ENCODE data around the gene PROZ.

Gene PROZ

DNA sequence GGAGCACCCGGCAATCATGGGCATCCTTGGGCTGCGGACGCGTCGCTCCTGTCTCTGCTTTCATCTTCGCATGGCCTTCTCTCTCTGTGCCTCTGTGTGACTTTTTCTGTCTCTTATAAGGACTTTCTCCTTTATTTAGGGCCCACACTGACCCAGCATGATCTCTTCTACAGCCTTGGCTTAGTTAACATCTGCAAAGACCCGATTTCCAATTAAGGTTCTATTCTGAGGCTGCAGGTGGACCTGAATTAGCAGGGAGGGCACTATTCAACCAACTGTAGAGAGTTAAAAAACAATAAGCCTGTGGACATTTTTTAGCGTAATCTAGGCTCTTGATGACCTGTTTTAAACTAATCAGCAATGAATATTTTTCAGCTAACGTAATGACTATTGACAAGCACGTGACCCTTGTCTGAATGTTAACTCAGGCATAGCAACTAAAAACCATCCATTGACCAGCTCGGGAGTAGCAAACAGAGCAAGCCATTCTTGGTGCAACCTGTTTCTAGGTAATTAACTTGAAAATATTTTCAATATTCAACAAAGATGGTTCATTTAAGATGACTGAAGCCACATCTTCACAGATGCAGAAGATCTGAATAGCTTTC, 20.7 kb upstream of the PROZ start:
- Histone ChIP-seq H3K9me3 (ENCODE audit: control insufficient read depth, low read length) (no peaks in the 10 kb centered on the region), H3K27me3 (replicated peaks; ENCODE audit: control insufficient read depth, insufficient read depth, low read length) (no peaks in the 10 kb centered on the region), H3K9ac (ENCODE audit: low read length) (no peak overlapping the region), H3K4me1 (ENCODE audit: control insufficient read depth, insufficient read depth, low read length) (no peaks in the 10 kb centered on the region), H3K36me3 (ENCODE audit: control insufficient read depth, insufficient read depth, low read length, severe bottlenecking) (no peaks in the 10 kb centered on the region), H3K4me3 (ENCODE audit: low read length) (no peak overlapping the region)
- no peak for DNase-seq (ENCODE audit: low read depth)

DNA sequence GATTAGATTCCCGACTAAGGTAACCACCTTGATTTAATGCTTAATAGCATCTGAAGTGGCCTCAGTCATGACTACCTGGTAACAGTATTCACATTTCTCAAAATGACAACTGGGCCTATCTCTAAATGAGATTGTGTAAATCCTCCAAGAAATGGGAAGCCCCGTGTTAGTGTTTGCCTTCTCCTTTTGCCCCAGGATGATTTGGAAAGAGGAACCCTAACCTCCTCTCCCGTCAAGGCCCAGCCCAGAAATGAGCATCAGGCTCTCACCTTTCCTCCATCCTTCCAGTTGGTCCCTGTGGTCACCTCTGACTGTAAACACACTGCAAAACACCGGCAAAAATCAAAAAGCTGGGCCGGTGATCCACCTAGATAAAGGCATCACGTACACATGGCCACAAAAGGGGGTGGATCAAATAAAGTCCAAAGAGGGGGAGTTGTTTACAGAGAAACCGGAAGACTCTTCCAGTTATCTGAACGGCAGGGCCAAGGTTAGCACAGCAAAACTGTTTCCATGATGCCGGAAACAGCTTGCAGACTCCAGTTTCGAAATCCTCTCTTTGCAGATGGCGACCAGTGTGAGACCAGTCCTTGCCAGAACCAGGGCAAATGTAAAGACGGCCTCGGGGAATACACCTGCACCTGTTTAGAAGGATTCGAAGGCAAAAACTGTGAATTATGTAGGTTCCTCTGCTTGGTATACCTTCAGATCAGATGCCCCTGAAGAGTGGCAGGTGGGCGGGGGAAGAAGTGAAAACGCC, 19.5 kb upstream of the PROZ start:
- Histone ChIP-seq H3K4me1 (ENCODE audit: control insufficient read depth, insufficient read depth, low read length) (peaks cover 4% of the 10 kb centered on the region), H3K9me3 (ENCODE audit: control insufficient read depth, low read length) (no peaks in the 10 kb centered on the region), H3K27me3 (replicated peaks; ENCODE audit: control insufficient read depth, insufficient read depth, low read length) (no peaks in the 10 kb centered on the region), H3K4me3 (ENCODE audit: low read length) (no peak overlapping the region), H3K36me3 (ENCODE audit: control insufficient read depth, insufficient read depth, low read length, severe bottlenecking) (no peaks in the 10 kb centered on the region), H3K9ac (ENCODE audit: low read length) (no peak overlapping the region)
- no peak for DNase-seq (ENCODE audit: low read depth)

DNA sequence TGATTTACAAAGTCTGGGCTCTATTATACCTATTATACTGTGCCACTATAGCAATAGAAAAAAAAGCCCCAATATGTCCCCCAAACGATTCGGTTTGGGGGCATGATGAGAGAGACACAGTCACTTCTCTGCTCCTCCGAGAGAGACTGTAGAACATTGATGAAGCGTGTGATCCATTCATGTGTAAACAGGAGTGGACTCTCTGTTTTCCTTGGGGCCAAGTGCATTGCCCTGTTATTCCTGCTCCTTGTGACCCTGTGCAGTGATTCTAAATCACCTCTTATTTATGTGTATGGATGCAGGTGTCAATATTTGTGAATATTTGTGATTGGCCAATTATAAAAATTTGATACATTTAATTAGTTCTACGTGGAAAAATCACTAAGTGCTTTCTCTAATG, 18.9 kb upstream of the PROZ start:
- no peaks in the 10 kb centered on the region for H3K9me3 ChIP-seq (ENCODE audit: control insufficient read depth, low read length)
- no peak for DNase-seq (ENCODE audit: low read depth)
- peaks cover 4% of the 10 kb centered on the region for H3K4me1 ChIP-seq (ENCODE audit: control insufficient read depth, insufficient read depth, low read length)
- no peak overlapping the region for H3K4me3 ChIP-seq (ENCODE audit: low read length)
- no peaks in the 10 kb centered on the region for H3K27me3 ChIP-seq (replicated peaks; ENCODE audit: control insufficient read depth, insufficient read depth, low read length)
- H3K9ac ChIP-seq (ENCODE audit: low read length) = no peak overlapping the region
- no peaks in the 10 kb centered on the region for H3K36me3 ChIP-seq (ENCODE audit: control insufficient read depth, insufficient read depth, low read length, severe bottlenecking)

DNA sequence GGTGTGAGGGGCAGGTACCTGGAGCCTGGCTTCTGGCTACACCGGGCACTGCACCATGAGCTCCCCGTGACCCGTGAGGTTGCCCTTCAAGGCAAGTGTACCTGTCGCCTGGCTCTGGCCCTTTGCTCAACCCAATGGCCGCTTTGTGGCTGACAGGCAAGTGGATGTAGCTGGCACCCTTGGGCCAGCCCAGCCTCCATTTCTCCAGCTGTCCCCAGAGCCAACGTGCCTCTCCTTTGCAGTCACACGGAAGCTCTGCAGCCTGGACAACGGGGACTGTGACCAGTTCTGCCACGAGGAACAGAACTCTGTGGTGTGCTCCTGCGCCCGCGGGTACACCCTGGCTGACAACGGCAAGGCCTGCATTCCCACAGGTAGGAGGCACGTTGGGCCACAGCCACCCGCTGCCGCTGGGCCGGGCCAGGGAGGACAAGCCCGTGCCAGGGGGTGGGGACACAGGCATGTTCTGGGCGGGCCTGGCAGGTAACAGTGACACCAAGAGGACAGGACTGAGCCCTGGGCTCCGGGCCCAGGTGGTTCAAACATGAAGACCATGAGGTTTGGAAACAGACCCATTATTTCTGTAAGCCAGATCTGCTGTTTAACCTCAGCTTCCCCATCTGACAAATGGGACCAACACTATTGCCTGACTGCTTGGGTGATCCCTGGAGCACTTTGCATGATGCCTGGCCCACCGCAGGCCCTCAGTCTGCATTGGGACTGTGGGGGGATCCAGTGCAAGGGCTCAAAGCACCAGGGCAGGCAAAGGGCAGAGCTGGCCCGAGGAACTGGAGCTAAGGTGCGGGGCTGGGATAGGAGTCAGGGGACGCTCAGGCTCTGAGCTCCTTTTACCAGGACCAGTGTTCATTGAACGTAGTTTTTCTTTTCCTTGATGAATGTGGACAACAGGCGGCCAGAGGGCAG, 17.5 kb upstream of the PROZ start:
- Histone ChIP-seq H3K36me3 (ENCODE audit: control insufficient read depth, insufficient read depth, low read length, severe bottlenecking) (no peaks in the 10 kb centered on the region), H3K27me3 (replicated peaks; ENCODE audit: control insufficient read depth, insufficient read depth, low read length) (no peaks in the 10 kb centered on the region), H3K4me1 (ENCODE audit: control insufficient read depth, insufficient read depth, low read length) (peaks cover 4% of the 10 kb centered on the region), H3K9me3 (ENCODE audit: control insufficient read depth, low read length) (no peaks in the 10 kb centered on the region), H3K9ac (ENCODE audit: low read length) (no peak overlapping the region), H3K4me3 (ENCODE audit: low read length) (no peak overlapping the region)
- no peak for DNase-seq (ENCODE audit: low read depth)

DNA sequence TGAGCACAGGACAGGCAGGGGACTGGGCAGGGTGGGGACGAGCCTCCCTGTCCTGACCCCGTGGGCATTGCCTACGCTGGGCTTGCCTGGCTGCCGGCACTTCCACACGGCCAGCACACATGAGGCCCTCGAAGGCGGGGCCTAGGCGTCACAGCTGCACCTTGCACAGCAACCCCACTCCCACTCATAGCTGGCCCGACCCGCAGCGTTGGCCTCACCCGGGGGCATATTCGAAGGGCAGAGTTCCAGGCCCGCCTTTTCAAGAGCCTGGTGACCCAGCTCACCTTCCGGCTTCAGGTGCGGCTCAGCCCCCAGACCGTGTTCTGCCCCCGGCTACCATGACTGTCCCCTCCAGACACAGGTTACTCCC, 16.9 kb upstream of the PROZ start:
- Histone ChIP-seq H3K9me3 (ENCODE audit: control insufficient read depth, low read length) (no peaks in the 10 kb centered on the region), H3K4me3 (ENCODE audit: low read length) (no peak overlapping the region)
- DNase-seq (ENCODE audit: low read depth) = no peak

DNA sequence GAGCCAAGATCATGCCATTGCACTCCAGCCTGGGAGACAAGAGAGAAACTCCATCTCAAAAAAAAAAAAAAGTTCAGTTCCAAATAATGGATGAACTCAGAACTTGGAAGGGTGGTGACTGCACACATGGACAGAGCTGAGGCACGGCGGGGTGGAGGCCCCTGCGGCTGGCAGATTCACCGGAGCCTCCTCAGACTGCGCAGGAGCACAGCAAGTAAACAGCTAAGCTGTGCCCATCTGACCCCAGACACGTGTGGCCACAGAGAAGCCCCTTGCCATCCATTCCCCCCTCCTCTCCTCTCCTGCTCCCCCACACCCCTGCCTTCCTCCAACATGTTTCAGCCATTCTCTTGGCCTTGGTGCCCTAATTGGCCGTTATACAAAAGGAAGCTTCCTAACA, 15.6 kb upstream of the PROZ start:
- no peak for DNase-seq (ENCODE audit: low read depth)
- no peaks in the 10 kb centered on the region for H3K9me3 ChIP-seq (ENCODE audit: control insufficient read depth, low read length)
- H3K4me3 ChIP-seq (ENCODE audit: low read length) = no peak overlapping the region
- H3K36me3 ChIP-seq (ENCODE audit: control insufficient read depth, insufficient read depth, low read length, severe bottlenecking) = no peaks in the 10 kb centered on the region
- H3K27me3 ChIP-seq (replicated peaks; ENCODE audit: control insufficient read depth, insufficient read depth, low read length) = no peaks in the 10 kb centered on the region
- peaks cover 4% of the 10 kb centered on the region for H3K4me1 ChIP-seq (ENCODE audit: control insufficient read depth, insufficient read depth, low read length)
- H3K9ac ChIP-seq (ENCODE audit: low read length) = no peak overlapping the region

More for the DNA sequence above, 16.9 kb upstream of the PROZ start:
- no peaks in the 10 kb centered on the region for H3K27me3 ChIP-seq (replicated peaks; ENCODE audit: control insufficient read depth, insufficient read depth, low read length)
- H3K4me1 ChIP-seq (ENCODE audit: control insufficient read depth, insufficient read depth, low read length) = peaks cover 4% of the 10 kb centered on the region
- no peaks in the 10 kb centered on the region for H3K36me3 ChIP-seq (ENCODE audit: control insufficient read depth, insufficient read depth, low read length, severe bottlenecking)
- no peak overlapping the region for H3K9ac ChIP-seq (ENCODE audit: low read length)

DNA sequence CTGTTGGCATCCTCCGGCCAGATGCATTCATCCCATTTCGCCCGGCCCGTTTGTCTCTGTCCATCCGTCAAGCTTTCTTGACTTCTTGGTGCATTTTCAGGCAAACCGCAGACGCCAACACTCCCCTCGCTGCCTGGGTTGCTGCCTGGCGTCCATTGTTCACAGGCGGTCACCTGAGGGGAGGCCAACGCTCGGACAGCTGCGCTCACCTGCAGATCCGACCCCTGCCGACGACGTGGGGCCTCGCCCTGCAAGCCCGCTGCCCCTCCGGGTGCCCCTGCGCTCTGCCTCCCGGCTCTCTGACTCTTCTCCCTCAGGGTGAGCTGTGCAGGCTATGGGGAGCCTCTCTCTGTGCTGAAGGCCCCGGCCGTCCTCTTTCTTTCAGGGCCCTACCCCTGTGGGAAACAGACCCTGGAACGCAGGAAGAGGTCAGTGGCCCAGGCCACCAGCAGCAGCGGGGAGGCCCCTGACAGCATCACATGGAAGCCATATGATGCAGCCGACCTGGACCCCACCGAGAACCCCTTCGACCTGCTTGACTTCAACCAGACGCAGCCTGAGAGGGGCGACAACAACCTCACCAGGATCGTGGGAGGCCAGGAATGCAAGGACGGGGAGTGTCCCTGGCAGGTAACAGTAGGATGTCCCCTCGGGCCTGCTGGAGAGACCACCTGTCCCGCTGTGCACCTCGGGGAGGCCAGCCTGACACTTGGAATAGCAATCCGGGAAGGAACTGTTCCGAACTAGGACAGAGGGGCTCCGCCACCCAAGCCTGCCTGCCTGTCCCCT, 14.8 kb upstream of the PROZ start:
- DNase-seq (ENCODE audit: low read depth) = no peak
- Histone ChIP-seq H3K27me3 (replicated peaks; ENCODE audit: control insufficient read depth, insufficient read depth, low read length) (no peaks in the 10 kb centered on the region), H3K9ac (ENCODE audit: low read length) (no peak overlapping the region), H3K9me3 (ENCODE audit: control insufficient read depth, low read length) (no peaks in the 10 kb centered on the region), H3K4me3 (ENCODE audit: low read length) (no peak overlapping the region), H3K4me1 (ENCODE audit: control insufficient read depth, insufficient read depth, low read length) (peaks cover 4% of the 10 kb centered on the region), H3K36me3 (ENCODE audit: control insufficient read depth, insufficient read depth, low read length, severe bottlenecking) (no peaks in the 10 kb centered on the region)

DNA sequence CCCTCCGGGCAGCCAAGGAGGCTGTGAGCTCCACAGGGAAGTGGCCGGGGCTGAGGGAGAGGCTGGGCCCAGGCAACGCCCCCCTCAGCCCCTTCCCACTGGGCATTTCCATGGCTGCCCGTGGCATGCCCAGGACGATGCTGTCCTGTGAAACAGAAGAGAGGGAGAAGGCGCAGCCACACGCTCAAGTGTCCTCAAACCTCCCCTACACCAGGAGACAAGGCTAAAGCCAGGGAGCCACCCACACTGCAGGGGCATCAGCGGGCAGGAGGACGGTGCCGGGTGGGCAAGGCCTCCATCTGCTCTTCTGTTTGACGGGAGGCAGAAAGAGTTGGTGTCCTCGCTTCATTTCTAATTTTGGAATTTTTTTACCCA, 14.2 kb upstream of the PROZ start:
- Histone ChIP-seq H3K9ac (ENCODE audit: low read length) (no peak overlapping the region), H3K9me3 (ENCODE audit: control insufficient read depth, low read length) (no peaks in the 10 kb centered on the region), H3K4me3 (ENCODE audit: low read length) (no peak overlapping the region), H3K4me1 (ENCODE audit: control insufficient read depth, insufficient read depth, low read length) (peaks cover 4% of the 10 kb centered on the region), H3K27me3 (replicated peaks; ENCODE audit: control insufficient read depth, insufficient read depth, low read length) (no peaks in the 10 kb centered on the region), H3K36me3 (ENCODE audit: control insufficient read depth, insufficient read depth, low read length, severe bottlenecking) (no peaks in the 10 kb centered on the region)
- no peak for DNase-seq (ENCODE audit: low read depth)

DNA sequence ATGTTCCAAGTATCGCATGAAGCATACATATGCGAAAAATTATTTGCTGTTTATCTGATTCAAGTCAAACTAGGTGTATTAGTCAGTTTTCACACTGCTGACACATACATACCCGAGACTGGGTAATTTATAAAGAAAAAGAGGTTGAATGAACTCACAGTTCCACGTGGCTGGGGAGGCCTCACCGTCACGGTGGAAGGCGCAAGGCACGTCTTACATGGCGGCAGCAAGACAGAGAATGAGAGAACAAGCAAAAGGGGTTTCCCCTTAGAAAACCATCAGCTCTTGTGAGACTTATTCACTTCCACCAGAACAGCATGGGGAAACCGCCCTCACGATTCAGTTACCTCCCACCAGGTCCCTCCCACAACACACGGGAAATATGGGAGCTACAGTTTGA, 13.0 kb upstream of the PROZ start:
- no peak overlapping the region for H3K9ac ChIP-seq (ENCODE audit: low read length)
- H3K9me3 ChIP-seq (ENCODE audit: control insufficient read depth, low read length) = no peaks in the 10 kb centered on the region
- no peak overlapping the region for H3K4me3 ChIP-seq (ENCODE audit: low read length)
- no peaks in the 10 kb centered on the region for H3K27me3 ChIP-seq (replicated peaks; ENCODE audit: control insufficient read depth, insufficient read depth, low read length)
- no peak for DNase-seq (ENCODE audit: low read depth)
- no peaks in the 10 kb centered on the region for H3K36me3 ChIP-seq (ENCODE audit: control insufficient read depth, insufficient read depth, low read length, severe bottlenecking)
- peaks cover 4% of the 10 kb centered on the region for H3K4me1 ChIP-seq (ENCODE audit: control insufficient read depth, insufficient read depth, low read length)

DNA sequence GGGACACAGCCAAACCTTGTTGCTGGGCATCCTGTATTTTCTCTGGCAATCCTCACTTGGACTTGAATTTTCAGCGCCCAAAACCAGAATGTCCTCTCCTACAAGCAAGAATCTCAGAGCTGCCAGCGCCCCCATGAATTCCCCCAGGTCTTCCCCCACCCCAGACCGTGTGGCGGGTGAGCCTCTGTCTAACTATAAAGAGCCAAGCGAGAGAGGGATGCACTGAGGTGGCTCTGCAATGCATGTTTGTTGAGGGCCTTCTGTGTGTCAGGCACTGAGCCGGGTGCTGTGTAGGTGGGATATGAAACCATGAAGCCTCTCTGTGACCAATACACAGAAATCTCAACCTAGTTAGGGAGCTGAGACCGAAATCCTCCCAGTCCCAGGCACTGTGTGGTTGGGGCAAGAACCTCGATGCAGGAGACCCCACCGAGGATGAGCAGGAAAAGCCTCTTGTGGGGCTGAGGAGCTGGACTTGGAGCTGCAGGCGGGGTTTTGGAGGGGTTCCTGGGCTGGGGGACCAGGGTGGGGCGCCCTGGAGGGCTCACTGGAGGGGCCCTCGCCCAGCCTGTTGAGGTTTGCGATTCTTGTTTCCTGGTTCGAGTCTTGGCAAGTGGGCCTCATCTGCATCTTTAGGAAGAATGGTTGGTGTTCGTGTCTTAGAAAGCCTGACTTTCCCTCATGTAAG, 12.4 kb upstream of the PROZ start:
- no peaks in the 10 kb centered on the region for H3K9me3 ChIP-seq (ENCODE audit: control insufficient read depth, low read length)
- H3K27me3 ChIP-seq (replicated peaks; ENCODE audit: control insufficient read depth, insufficient read depth, low read length) = no peaks in the 10 kb centered on the region
- H3K36me3 ChIP-seq (ENCODE audit: control insufficient read depth, insufficient read depth, low read length, severe bottlenecking) = no peaks in the 10 kb centered on the region
- H3K9ac ChIP-seq (ENCODE audit: low read length) = no peak overlapping the region
- peaks cover 4% of the 10 kb centered on the region for H3K4me1 ChIP-seq (ENCODE audit: control insufficient read depth, insufficient read depth, low read length)
- DNase-seq (ENCODE audit: low read depth) = no peak
- no peak overlapping the region for H3K4me3 ChIP-seq (ENCODE audit: low read length)
